HG03342 (cell line): ENCODE results near the gene SNUPN.
"Not testable (repeated sequence)": the region's sequence is repeated elsewhere in the genome, so short reads cannot be mapped to it uniquely, and the experiment has no call there.

Experiments
- ATAC-seq: cut with Tn5 transposase; IDR thresholded peaks from one replicate; pipeline ENCODE4 v1.9.1; 2021; ENCODE audit warnings: mild to moderate bottlenecking, moderate library complexity; ENCODE audit not compliant: unreplicated experiment

The SNUPN gene

GRCh38 chr15:75637245-75638009 lies 11.9 kb upstream of the SNUPN start:
- no peak for ATAC-seq

DNA sequence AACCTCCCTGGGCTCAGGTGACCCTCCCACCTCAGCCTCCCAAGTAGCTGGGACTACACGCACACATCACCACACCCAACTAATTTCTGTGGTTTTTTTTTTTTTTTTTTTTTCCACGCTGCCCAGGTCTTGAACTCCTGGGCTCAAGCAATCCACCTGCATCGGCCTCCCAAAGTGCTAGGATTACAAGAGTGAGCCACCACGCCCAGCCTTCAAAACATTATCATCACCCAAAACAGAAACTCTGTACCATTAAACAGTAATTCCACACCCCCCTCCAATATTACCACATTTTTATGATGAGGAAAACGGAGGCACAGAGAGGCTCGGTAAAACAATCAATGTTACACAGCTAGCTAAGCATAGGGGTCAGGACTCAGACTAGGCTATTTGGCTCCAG lies 10.5 kb upstream of the SNUPN start:
- ATAC-seq = no peak

DNA sequence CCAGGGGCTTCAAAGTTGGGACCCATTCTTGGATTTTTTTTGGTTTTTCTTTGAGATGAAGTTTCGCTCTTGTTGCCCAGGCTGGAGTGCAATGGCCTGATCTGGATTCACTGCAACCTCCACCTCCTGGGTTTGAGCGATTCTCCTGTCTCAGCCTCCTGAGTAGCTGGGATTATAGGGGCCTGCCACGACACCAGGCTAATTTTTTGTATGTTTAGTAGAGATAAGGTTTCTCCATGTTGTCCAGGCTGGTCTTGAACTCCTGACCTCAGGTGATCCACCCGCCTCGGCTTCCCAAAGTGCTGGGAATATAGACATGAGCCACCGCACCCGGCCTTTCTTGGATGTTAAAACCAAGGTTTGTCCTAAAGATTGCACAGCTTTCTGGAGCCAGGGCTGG lies 8.4 kb upstream of the SNUPN start:
- ATAC-seq = not testable (repeated sequence)

DNA sequence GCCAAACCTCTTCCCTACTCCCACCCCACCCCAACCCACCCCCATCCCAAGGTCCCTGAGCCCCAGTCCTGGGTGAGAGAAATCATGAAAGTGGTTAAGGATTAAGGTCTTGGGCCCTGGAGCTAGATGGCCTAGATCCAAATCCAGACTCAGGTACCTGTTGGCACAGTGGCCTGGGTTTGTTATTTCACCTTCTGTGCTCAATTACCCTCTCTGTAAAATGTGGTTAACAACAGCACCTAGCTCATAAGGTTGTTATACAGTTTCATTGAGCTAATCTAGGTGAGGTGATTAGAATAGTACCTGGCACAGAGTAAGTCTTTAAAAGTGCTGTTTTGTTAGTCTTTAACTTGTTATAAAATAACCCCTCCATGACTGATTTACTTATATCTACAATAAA lies 6.4 kb upstream of the SNUPN start:
- no peak for ATAC-seq

GRCh38 chr15:75622505-75622904 lies 3.0 kb downstream of the SNUPN start:
- ATAC-seq = no peak

GRCh38 chr15:75620841-75621391 lies 4.6 kb downstream of the SNUPN start:
- ATAC-seq = no peak

- no peak for ATAC-seq
These were observed 5.3 kb downstream of the SNUPN start for GRCh38 chr15:75620058-75620820.

- no peak for ATAC-seq
These were observed 8.8 kb downstream of the SNUPN start for GRCh38 chr15:75616766-75617165.

GRCh38 chr15:75606711-75607699 lies 18.5 kb downstream of the SNUPN start:
- no peak for ATAC-seq

- no peak for ATAC-seq
These were observed 19.5 kb downstream of the SNUPN start for GRCh38 chr15:75606026-75606425.

- ATAC-seq = no peak
These were observed 26.1 kb downstream of the SNUPN start for GRCh38 chr15:75599401-75599800.

- ATAC-seq = no peak
These were observed 27.2 kb downstream of the SNUPN start for GRCh38 chr15:75598361-75598760.

GRCh38 chr15:75597667-75598341 lies 27.7 kb downstream of the SNUPN start:
- ATAC-seq = no peak

GRCh38 chr15:75596703-75597345 lies 28.7 kb downstream of the SNUPN start:
- ATAC-seq = no peak

DNA sequence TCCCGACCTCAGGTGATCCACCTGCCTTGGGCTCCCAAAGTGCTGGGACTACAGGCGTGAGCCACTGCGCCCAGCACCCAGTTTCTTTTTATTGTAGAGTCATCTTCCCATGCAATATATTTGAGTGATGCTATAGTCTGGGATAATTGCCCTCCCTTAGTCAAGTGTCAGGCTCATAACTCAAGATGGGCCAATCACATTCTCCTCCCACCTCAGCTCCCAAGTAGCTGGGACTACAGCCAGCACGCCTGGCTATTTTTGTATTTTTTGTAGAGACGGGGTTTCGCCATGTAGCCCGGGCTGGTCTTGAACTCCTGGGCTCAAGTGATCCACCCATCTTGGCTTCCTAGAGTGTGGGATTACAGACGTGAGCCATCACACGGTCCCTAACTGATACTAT lies 31.2 kb downstream of the SNUPN start:
- ATAC-seq = no peak

GRCh38 chr15:75591655-75592364 lies 33.7 kb downstream of the SNUPN start:
- ATAC-seq = no peak

- ATAC-seq = no peak
These were observed 35.3 kb downstream of the SNUPN start for GRCh38 chr15:75590239-75590638.

DNA sequence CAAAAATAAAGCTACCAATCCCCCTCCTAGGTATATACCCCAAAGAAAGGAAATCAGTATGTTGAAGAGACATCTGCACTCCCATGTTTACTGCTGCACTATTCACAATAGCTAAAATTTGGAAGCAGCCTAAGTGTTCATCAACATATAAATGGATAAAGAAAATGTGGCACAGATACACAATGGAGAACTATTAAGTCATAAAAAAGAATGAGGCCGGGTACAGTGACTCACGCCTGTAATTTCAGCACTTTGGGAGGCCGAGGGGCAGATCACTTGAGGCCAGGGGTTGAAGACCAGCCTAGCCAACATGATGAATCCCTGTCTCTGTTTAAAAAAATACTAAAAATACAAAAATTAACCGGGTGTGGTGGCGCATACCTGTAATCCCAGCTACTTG lies 36.5 kb downstream of the SNUPN start:
- ATAC-seq = no peak

GRCh38 chr15:75586422-75586821 lies 39.1 kb downstream of the SNUPN start:
- ATAC-seq = not testable (repeated sequence)
